ENCODE results near the gene ZNF326.
A peak's percentile ranks its signal among the peaks of the same experiment; 100 is the strongest.
"Not testable (repeated sequence)": the region's sequence is repeated elsewhere in the genome, so short reads cannot be mapped to it uniquely, and the experiment has no call there.

ZNF326 gene

DNA sequence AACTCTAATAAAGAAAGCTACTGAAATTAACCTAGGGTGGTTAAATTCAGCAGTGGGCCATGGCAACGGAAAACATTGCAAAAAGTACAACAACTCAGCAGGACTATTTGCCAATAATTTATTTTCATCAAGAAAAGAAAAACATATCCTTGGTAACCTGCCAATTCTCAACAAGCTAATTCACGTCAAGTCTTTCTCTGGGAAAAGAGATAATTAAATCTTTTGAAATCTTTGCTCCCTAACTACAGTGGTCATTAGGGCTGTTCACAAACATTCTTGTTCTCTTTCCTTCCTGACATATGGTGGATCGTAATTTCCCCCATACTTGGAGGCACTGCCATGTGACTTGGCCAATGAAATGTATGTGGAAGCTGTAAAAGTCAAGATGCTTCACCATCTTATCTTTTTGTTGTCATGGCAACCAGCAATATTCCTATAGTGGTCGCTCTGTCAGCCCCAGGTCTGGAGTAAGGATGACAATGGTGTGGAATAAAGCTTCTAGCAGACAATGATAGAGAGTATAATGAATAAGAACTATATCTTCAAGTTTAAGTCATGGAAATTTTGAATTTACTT, 29.6 kb upstream of the ZNF326 start:
- no peak for DNase-seq (ENCODE audit: low read depth, low spot score)

DNA sequence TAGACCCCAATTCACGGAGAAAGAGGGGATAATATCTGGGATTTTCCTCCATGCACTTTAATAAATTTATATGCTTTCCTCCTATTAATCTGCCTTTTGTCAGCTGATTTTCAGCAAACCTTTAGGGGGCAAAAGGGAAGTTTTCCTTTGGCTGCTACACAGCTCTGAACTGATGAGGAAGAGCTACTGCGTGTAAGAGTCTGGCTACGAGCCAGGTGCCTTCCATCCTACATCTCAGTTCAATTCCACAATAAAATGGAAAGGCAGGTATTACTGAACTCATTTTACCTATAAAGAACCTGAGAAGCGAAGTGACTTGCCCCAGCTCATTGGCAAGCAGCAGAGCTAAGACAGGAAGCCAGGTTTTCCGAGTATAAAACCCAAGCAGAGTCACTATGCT, 28.3 kb upstream of the ZNF326 start:
- DNase-seq (ENCODE audit: low read depth, low spot score), result no peak

DNA sequence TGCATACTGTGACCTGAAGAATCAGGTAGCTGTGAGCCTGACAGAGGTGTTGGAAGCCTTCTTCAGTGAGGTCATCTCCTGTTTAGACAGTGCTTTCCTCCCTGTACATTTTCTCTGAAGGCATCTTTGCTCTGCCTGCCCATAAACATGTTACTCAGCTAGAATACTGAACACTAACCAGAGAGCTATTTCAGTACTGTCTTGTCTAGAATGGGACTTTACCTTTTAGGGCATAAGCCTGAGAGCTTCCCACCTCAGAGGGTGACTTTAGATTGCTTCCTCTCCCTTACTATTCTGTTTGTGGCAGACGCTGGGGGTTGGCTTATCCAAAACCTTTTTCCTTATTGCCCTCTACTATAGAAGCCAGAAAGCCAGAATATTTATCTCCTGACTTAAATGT, 23.3 kb upstream of the ZNF326 start:
- DNase-seq (ENCODE audit: low read depth, low spot score), result no peak

DNA sequence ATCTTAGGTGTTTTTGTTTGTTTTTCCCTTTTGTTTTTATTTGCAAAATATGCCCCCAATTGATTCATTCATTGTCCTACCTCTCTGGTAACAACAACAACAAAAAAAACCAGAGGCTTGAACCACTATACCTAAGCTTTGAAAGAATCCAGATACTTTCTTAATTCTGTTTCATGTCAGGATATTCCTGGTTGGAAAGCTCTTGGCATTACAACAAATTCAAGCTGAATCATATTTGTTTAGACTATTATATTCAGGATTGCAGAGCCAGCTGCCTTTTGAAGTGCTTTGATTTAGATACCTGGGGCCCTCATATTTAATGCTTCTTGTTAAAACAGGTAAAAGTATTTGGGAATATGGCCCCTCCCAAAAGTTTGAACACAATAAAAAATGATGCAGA, 22.9 kb upstream of the ZNF326 start:
- DNase-seq (ENCODE audit: low read depth, low spot score), result no peak

DNA sequence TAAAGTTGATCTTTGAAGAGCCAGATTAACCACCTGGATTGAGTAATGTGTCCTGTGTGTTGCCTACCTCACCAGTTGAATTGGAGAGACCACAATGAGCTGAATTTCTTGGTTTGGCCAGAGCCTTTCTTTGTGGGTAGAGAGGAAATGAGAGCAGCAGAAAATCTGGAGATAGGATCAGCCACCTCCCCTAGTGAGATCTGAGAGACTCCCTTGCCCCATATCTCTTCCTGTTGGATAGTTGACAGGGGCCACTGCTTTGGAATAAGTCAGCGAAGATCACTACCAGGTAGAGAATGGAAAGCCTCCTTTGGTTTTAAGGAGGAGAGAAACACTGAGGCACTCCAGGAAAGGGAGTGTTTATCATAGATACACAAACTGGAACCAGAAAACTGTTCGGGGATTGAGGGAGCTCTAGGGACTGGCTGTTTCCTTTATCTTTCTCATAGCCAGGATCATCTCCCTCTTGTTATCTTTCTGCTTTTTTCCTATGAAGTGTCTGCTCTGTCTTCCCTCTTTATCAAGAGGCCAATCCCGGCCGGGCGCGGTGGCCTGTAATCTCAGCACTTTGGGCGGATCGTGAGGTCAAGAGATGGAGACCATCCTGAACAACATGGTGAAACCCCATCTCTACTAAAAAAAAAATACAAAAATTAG, 21.3 kb upstream of the ZNF326 start:
- no peak for DNase-seq (ENCODE audit: low read depth, low spot score)

DNA sequence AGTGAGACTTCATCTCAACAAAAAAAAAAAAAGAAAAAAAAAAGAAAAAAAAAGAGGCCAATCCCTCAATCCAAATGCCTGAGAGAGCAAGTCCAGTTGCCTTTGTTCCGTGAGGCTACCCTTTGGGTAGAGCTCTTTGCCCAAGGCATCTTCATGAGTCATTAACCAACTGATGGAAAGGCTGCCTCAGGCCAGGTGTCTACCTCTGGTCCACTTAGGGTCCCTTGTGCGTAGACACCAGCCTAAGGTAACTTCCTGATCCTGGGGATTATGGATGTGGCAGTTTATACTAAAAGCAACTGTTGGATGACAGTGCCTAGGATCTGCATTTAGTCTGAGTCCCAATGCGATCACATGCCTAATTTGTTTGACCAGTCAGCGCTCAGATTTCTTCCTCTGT, 20.7 kb upstream of the ZNF326 start:
- DNase-seq (ENCODE audit: low read depth, low spot score), result no peak

DNA sequence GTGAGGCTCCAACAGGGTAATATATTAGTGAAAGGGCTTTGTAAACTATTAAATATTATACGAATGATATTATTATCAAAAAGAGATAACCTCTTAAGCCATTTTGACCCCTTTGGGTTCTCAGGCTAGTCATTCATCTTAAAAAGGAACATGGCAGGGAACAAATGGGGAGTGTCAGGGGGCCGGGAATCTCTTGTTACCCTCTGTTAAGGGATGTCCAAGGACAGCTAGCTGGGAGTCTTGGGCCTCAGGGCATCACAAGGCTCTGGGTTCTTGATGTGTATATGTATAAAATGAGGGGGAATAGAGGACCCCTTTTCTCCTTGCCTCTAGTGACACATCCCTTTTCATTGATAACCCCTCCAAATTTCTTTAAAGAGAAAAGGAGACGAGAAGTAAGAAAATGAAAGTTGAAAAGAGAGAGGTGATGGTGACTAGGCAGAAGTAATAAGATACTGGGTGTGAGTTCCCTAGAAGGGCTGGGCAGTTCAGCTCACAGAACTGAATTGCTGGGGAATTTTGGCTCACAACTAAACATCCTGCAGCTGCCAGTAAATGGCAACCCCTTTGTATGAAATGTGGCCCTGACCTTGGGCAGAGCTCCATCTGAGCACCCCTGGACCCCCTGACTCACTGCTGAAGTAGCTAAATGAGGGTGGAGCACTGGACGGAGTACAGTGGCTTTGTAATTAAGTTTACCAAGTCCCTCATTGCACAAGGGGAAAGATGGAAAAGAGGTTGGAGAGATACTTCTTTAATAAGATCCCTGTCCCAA, 20.0 kb upstream of the ZNF326 start:
- peak; percentile 80 for DNase-seq (ENCODE audit: low read depth, low spot score)

DNA sequence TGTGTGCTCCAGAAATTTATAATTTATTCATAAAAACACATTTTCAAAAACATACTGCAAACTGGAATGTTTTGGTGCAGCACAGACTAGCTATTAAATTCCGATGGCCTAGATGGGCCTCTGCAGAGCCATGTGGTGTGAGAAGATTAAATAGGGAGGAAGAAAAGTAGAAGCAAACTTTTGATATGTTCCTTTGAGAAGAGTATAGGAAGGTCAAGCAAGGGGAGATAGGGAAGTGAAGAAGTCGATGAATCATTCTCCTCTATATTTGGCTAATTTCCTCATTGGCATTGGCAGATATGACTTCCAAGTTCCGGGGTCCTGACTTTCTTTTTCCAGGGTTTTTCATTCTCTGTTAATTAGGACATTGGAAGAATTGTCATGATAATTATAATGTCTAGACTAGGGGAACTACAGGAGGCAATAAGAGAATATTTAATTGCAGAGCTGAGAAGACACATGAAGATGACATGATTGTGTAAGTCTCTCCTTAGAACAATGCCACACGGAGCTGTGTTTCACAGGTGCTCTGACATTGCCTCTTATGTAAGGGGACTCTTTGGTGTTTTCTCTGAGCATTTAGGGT, 19.3 kb upstream of the ZNF326 start:
- no peak for DNase-seq (ENCODE audit: low read depth, low spot score)

DNA sequence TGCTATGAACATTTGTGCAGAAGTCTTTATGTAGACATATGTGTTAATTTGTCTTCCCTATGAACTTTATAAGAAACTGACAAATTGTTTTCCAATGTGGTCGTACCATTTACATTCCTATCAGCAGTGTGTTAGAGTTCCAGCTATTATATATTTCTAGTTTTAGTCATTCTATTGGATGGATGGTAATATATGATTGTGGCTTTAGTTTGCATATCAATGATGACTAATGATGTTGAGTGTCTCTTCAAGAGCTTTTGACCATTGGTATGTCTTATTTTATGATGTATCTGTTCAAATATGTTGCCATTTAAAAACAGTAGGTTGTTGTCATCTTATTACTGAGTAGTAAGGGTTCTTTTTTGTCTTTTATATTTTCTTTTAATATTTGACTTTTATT, 16.2 kb upstream of the ZNF326 start:
- DNase-seq (ENCODE audit: low read depth, low spot score), result no peak

DNA sequence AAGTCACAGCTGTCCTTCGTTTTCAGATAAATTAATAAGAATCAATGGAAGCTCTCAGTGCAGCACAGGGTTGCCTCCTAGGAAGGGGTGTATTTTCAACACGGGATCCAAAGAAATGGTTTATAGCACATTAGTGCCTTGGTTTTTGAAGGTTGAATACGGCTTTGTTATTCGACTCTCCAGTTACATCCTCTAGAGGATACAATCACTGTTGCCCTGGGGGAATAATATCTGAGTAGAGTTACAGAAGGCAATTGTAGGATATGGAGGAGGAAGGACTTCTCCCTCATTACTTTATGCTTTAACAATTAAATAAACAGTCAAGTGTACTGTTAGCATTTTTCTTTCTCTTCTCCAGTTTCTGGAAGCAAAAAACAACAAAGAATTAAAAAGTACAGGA, 14.3 kb upstream of the ZNF326 start:
- no peak for DNase-seq (ENCODE audit: low read depth, low spot score)

DNA sequence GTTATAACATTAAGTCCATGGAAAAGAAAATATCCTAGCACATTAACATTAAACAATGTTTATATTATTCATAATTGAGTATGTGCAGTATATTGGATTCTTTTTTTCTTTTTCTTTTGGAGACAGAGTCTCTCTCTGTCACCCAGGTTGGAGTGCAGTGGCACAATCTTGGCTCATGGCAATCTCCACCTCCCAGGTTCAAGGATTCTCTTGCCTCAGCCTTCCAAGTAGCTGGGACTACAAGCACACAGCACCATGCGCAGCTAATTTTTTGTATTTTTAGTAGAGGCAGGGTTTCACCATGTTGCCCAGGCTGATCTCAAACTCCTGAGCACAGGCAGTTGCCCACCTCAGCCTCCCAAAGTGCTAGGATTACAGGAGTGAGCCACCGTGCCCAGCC, 12.1 kb upstream of the ZNF326 start:
- not testable (repeated sequence) for DNase-seq (ENCODE audit: low read depth, low spot score)

DNA sequence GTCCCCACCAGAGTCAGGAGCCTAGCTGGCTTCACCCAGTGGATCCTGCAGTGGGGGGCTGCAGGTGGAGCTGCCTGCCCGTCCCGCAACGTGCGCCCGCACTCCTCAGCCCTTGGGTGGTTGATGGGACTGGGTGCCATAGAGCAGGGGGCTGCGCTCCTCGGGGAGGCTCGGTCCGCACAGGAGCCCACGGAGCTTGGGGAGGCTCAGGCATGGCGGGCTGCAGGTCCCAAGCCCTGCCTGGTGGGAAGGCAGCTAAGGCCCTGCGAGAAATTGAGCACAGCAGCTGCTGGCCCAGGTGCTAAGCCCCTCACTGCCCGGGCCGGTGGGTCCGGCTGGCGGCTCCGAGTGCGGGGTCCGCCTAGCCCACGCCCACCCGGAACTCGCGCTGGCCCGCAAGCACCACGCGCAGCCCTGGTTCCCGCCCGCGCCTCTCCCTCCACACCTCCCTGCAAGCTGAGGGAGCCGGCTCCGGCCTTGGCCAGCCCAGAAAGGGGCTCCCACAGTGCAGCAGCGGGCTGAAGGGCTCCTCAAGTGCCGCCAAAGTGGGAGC, 10.3 kb upstream of the ZNF326 start:
- not testable (repeated sequence) for DNase-seq (ENCODE audit: low read depth, low spot score)

DNA sequence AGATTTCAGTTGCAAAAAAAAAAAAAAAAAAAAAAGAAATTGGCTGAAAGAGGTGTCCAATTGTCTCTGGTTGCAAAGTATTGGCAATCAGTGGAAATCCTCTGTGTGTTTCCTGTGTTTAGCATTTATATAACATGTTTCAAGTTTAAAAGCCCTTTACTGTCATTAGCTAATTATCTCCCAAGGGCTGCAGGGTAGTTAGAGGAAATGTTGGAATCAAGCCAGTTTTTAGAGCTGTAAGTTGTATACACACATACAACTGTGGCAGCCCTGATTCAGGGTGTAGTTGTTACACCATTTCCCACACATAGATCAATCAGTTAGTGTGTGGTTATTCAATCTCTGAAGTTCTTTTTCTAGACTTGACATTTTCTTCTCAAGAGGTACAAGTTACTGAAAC, 8.9 kb upstream of the ZNF326 start:
- DNase-seq (ENCODE audit: low read depth, low spot score), result no peak

DNA sequence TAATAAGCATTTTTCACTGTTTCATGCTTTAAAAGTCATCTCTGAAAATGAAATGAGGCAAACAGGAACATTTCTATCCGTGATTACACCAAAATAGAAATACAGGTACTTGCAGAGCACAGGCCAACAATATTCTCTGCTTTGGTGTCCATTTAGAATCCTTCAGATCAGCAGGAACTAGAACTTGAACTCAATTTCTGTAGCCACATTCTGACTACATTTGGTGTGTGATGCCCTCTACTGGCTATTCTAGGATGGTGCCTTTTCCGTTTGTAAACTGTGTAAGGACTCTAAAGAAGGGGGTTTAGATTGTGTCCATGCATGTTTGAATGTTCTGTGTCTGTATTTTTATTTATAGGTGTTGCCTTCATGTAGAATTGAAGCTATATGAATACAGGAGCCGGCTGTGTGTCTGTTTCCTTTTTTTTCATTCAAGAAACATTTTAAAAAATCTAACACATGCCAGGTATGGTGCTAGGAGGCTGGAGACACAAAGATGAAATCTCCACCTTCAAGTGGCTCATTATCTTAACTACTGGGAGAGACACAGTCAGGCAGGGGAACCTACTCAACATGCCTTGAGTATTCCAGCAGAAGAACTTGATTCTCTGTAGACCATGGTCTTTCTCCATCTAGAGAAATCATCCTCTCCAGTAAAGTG, 7.6 kb upstream of the ZNF326 start:
- peak; percentile 83 for DNase-seq (ENCODE audit: low read depth, low spot score)

DNA sequence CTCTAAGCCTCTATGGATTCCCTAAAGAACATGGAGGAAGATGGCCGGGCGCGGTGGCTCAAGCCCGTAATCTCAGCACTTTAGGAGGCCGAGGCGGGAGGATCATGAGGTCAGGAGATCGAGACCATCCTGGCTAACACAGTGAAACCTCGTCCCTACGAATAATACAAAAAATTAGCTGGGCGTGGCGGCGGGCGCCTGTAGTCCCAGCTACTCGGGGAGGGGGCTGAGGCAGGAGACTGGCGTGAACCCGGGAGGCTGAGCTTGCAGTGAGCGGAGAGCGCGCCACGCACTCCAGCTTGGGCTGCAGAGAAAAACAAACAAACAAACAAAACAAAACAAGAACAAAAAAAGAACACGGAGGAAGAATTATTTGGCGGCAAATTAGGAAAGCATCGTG, 5.8 kb upstream of the ZNF326 start:
- DNase-seq (ENCODE audit: low read depth, low spot score), result no peak

DNA sequence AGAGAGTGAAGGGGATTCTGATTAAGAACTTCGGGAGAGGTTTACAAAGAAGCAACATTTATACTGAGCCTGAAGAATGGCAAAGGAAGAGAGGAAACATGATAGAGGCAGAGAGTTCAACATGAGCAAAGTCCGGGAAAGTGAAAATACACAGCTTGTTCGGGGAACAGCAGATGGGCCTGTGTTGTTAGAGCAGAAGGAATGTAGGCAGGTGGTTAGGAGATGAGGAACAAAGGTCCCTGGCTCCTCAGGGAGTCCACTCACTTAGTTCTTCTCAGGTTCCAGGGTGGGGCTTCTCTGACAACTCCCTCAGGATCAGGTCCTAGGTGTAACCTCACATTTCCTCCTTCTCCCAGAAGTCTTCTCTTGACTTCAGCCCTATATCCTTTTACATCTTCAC, 5.1 kb upstream of the ZNF326 start:
- DNase-seq (ENCODE audit: low read depth, low spot score), result no peak

DNA sequence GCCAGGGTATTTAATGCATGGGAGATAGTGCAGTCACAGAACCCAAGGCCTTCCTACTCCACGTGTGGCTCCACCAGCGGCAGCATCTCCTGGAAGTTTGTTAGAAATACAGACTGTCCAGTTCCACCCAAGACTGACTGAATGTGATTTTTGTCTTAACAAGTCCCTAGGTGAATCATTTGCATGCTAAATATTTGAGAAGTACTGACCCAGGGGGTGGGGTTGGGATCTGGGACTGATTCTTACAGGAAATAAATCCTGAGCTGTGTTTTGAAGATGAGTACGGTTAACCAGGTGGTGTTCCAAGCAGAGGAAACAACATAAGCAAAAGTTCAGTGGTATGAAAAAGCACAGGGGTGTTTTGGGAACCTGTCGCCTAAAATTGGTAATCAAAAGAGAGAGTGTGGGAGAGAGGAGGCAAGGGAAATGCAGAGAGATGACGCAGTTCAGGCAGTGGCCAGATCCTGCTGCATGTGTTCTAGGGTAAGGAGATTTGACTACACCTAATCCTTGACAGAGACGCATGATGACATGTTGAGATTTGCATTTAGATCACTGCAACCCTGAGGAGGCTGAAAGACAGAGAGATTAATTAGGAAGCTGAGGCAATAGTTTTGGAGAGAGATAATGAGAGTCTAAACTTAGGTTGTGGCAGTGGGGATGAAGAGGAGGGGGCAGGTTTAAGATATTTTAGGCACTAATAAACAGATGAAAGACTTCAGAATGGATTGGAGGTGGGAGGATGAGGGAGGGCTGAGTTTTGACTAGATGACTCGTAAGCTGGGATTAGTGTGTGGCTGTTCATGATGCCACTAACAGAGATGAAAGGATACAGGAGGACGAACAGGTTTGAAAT, 3.7 kb upstream of the ZNF326 start:
- DNase-seq (ENCODE audit: low read depth, low spot score), result no peak

DNA sequence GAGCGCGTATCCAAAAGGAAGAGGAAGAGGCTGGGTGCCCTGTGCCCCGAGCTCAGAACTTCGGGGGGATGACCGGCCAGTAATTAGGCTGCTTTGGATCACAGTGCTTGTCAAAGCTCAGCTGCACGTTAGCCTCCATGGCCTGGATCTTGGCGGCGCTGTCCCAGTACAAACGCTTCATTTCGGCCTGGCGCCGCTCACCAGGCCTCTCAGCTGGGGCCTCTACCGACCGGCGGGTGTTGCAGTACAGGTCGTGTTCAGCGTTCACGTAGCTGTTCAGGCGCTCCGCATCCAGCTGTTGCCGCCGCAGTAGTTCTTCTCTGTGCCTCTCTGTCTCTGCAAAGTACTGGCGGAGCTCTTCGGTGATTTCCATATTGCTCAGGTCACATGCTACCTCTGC, 1.4 kb upstream of the ZNF326 start:
- no peak for DNase-seq (ENCODE audit: low read depth, low spot score)

DNA sequence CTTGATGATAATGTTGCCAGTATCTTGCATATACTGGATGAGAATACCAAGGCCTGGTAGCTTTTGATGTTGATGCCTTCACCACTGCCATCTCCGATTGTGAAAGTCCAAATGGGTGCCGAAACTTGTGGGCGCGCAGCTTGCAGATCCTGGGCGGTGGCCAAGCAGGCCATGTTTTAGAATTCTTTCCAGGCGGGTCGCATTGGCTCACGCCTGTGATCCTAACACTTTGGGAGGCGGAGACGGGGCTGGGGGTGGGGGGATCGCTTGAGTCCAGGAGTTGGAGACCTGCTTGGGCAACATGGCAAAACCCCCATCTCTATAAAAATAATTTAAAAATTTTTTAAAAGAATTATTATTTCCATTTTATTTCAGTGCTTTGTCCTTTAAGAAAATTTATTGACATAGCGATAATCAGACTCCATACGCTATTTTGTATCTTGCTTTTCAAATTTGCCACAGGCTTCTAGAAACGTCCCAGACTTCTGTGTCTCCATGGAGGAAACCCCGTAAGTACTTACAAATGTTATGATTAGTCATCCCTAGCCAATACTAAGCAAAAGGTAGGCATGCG, 592 bp upstream of the ZNF326 start:
- DNase-seq (ENCODE audit: low read depth, low spot score), result no peak

DNA sequence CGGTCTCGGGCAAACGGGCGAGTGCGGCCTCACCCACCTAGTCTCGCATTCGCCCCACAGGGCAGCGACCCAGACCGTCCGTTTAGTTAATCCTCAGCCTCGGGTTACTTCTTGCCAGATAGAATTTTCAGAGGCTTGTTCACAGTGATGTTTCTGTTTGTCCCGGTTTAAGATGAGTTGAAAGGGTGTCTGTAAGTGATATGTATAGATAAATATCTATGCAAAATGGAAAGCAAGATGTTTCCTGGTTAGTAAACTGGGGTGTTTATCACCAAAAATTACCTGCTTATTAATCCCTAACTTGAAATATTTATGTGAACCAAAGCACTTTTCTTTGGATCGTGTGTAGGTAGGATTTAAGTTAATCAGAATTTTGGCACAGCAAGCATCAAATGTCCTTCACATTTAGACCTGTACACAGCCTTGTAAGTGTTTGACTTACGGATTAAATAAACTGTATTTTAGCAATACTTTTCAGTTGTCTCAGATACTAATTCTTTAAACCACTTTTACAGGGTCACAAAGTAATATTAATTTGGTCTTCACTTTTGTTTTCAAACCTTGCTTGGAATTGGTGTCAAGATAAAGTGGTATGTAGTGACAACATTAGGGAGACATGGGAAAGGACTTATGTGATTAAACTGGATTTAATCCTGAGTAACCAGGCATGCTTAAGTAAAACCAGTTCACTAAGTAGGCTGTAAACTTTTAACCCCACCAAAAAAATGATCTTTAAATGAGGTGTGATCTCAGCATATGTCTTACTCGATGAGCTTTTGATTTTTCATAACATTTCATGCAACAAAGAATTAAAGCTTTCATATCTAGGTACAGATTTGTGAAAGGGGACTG, 914 bp downstream of the ZNF326 start:
- DNase-seq (ENCODE audit: low read depth, low spot score), result peak; percentile 36

Measured in astrocyte of the hippocampus (primary cell).